Measurements from ENCODE around the gene STT3B. TPM values are rescaled to one million over a fixed set of nuclear protein-coding genes. Genes with fewer than 3 reads are reported as not detected.

The STT3B gene
- total and polyA plus RNA-seq, 2 of the 4 experiments (the other 2 are of a cell fraction) = 45.5 to 86.4 TPM

- Histone ChIP-seq H2BK20ac (ENCODE audit: low read depth, low read length) (no peak overlapping the region), H2AK9ac (replicated peaks; ENCODE audit: low read depth, low read length, poor library complexity) (no peak overlapping the region), H3K56ac (ENCODE audit: extremely low read depth, insufficient read depth, low read length) (no peak overlapping the region), H3K4me2 (ENCODE audit: low read depth, low read length) (no peak overlapping the region), H4K20me1 (ENCODE audit: insufficient read depth, low read length) (no peaks in the 10 kb centered on the region), H2AK5ac (ENCODE audit: low read depth, low read length) (no peak overlapping the region), H3K9me1 (ENCODE audit: insufficient read depth, low read length) (no peaks in the 10 kb centered on the region), H2AFZ (replicated peaks; ENCODE audit: low read length, poor library complexity) (no peak overlapping the region), H3K36me3 (ENCODE audit: control insufficient read depth, insufficient read depth, low read length) (no peaks in the 10 kb centered on the region), H2BK15ac (ENCODE audit: low read depth, low read length) (no peak overlapping the region), H3K18ac (ENCODE audit: low read depth, low read length) (no peak overlapping the region), H2BK120ac (ENCODE audit: low read depth, low read length) (no peak overlapping the region), H3K14ac (replicated peaks; ENCODE audit: low read depth, low read length) (no peak overlapping the region), H3K4ac (ENCODE audit: low read depth, low read length) (no peak overlapping the region), H3K4me1 (ENCODE audit: control insufficient read depth, insufficient read depth, low read length) (no peaks in the 10 kb centered on the region), H3K27me3 (ENCODE audit: control insufficient read depth, insufficient read depth, low read length) (no peaks in the 10 kb centered on the region; the same call in 1 of the 2 replicates), H4K91ac (ENCODE audit: insufficient read depth, low read depth, low read length) (no peak overlapping the region), H4K8ac (ENCODE audit: low read depth in 2 of 2, low read length in 2 of 2) (no peak overlapping the region), H3K27ac (ENCODE audit: insufficient read depth, low read length) (no peak overlapping the region), H3K23ac (ENCODE audit: low read depth, low read length) (no peak overlapping the region), H4K5ac (ENCODE audit: low read depth, low read length) (no peak overlapping the region), H2BK5ac (ENCODE audit: low read depth, low read length, poor library complexity, severe bottlenecking) (no peak overlapping the region), H3K4me3 (ENCODE audit: insufficient read depth, low read depth, low read length) (no peak overlapping the region), H3K9me3 (ENCODE audit: control insufficient read depth, insufficient read depth, low read length) (peaks cover 2% of the 10 kb centered on the region; the same call in 1 of the 2 replicates), H3K79me1 (ENCODE audit: low read depth in 1 of 2, low read length in 2 of 2) (no peaks in the 10 kb centered on the region), H3K9ac (ENCODE audit: low read depth, low read length) (no peak overlapping the region)
- ChIA-PET CTCF (interaction anchor here (0.6 kb wide), 1 partner anchor 12 kb away, joined by 5 read pairs; no protein-coding TSS in a partner anchor), POLR2A (ENCODE audit: unreplicated experiment) (no interaction called here)
- in situ Hi-C loops (cut with MboI; ENCODE audit: low sequenced_read_pairs) = no loop called here
- dilution Hi-C loops (cut with HindIII; ENCODE audit: low sequenced_read_pairs, unreplicated experiment) = no loop called here
- no peak for ATAC-seq (ENCODE audit: low read depth)
- TF ChIP-seq MAFK (IDR thresholded peaks at IDR 0.05; ENCODE audit: low read depth, low read length) (no peak), NFE2L2 (IDR thresholded peaks at IDR 0.05; ENCODE audit: low read depth, low read length) (no peak), SMC3 (IDR thresholded peaks at IDR 0.05; ENCODE audit: low read depth, low read length) (no peak), CHD1 (IDR thresholded peaks at IDR 0.05; ENCODE audit: low read depth, low read length) (no peak), FOS (IDR thresholded peaks at IDR 0.05; ENCODE audit: low read depth, low read length) (no peak), MAZ (IDR thresholded peaks at IDR 0.05; ENCODE audit: borderline replicate concordance, low read depth, low read length) (no peak)
- no CpG with 5 or more reads among the region's 3 CpGs for WGBS, 2 experiments (ENCODE audit: extremely low coverage in 2 of 2, insufficient read length in 1 of 2)
- no TSS peak for BruUV-seq (replicated peaks)
- intact Hi-C loops (cut with micrococcal nuclease) = no loop called here
- DNase-seq = no peak
These were observed 44.2 kb upstream of the STT3B start for GRCh38 chr3:31488475-31489017.
